RWPE2 (cell line): ENCODE data around the gene MRFAP1L1.
A peak's percentile ranks its signal among the peaks of the same experiment; 100 is the strongest.

Source experiments
- ATAC-seq: fragments of 200-7000 bp; cut with Tn5 transposase; 3 replicates; pipeline ENCODE4 v1.9.1; 2021; ENCODE audit warnings: low read depth
- DNase-seq: peaks from one replicate; pipeline ENCODE4 v3.0.0-alpha.2; 2020; ENCODE audit warnings: low spot score
- H3K27ac ChIP-seq: fragments of 450-650 bp; 2 replicates; pipeline ENCODE4 v1.5.1; 2017; ENCODE audit warnings: mild to moderate bottlenecking; ENCODE audit not compliant: poor library complexity, severe bottlenecking
- H3K27me3 ChIP-seq: fragments of 250-450 bp; sonication (Bioruptor Pico); 2 replicates; pipeline ENCODE4 v1.5.1; 2021; ENCODE audit warnings: mild to moderate bottlenecking, moderate library complexity; ENCODE audit not compliant: insufficient read depth, poor library complexity, severe bottlenecking
- H3K36me3 ChIP-seq: fragments of 250-450 bp; sonication (Bioruptor Pico); 2 replicates; pipeline ENCODE4 v1.5.1; 2020; ENCODE audit warnings: low read depth, mild to moderate bottlenecking, moderate library complexity
- H3K4me1 ChIP-seq: fragments of 250-450 bp; sonication (Bioruptor Pico); 2 replicates; pipeline ENCODE4 v1.5.1; 2021; ENCODE audit warnings: mild to moderate bottlenecking, moderate library complexity; ENCODE audit not compliant: insufficient read depth, poor library complexity, severe bottlenecking
- H3K4me3 ChIP-seq: fragments of 250-450 bp; sonication (Bioruptor Pico); 2 replicates; pipeline ENCODE4 v1.5.1; 2021; ENCODE audit warnings: mild to moderate bottlenecking, moderate library complexity; ENCODE audit not compliant: severe bottlenecking
- H3K9me3 ChIP-seq: fragments of 250-450 bp; sonication (Bioruptor Pico); 2 replicates; pipeline ENCODE4 v1.5.1; 2021; ENCODE audit warnings: mild to moderate bottlenecking, moderate library complexity; ENCODE audit not compliant: severe bottlenecking
- CTCF ChIP-seq: fragments of 450-650 bp; IDR thresholded peaks from one replicate; pipeline ENCODE4 v1.5.1; 2017; ENCODE audit warnings: mild to moderate bottlenecking, moderate library complexity; ENCODE audit not compliant: poor library complexity, severe bottlenecking

The MRFAP1L1 gene

GRCh38 chr4:6746721-6747293 is 37.1 kb upstream of the MRFAP1L1 start:
- Histone ChIP-seq H3K4me1 (peaks cover 10% of the 10 kb centered on the region), H3K9me3 (no peaks in the 10 kb centered on the region), H3K27ac (no peak overlapping the region), H3K27me3 (no peaks in the 10 kb centered on the region), H3K4me3 (no peak overlapping the region), H3K36me3 (no peaks in the 10 kb centered on the region)
- no peak for DNase-seq
- no peak for TF ChIP-seq CTCF
- ATAC-seq, result 0 out of 3 replicates have a peak, but pooled peaks have one; percentile 5

- H3K27me3 ChIP-seq, result no peaks in the 10 kb centered on the region
- no peaks in the 10 kb centered on the region for H3K36me3 ChIP-seq
- no peak for TF ChIP-seq CTCF
- peaks cover 5% of the 10 kb centered on the region for H3K4me1 ChIP-seq
- no peak overlapping the region for H3K27ac ChIP-seq
- ATAC-seq, result no peak
- no peak overlapping the region for H3K4me3 ChIP-seq
- H3K9me3 ChIP-seq, result no peaks in the 10 kb centered on the region
- no peak for DNase-seq
Observed at GRCh38 chr4:6742989-6743388, 33.3 kb upstream of the MRFAP1L1 start.

GRCh38 chr4:6742507-6742906 is 32.8 kb upstream of the MRFAP1L1 start:
- ATAC-seq, result no peak

GRCh38 chr4:6740347-6740746 is 30.7 kb upstream of the MRFAP1L1 start:
- Histone ChIP-seq H3K27me3 (no peaks in the 10 kb centered on the region), H3K4me3 (no peak overlapping the region), H3K27ac (no peak overlapping the region), H3K9me3 (no peaks in the 10 kb centered on the region), H3K36me3 (no peaks in the 10 kb centered on the region), H3K4me1 (no peaks in the 10 kb centered on the region)
- DNase-seq (no peak), ATAC-seq (no peak)
- no peak for TF ChIP-seq CTCF

More at GRCh38 chr4:6742507-6742906, 32.8 kb upstream of the MRFAP1L1 start:
- no peak for DNase-seq
- Histone ChIP-seq H3K27ac (no peak overlapping the region), H3K4me1 (peaks cover 5% of the 10 kb centered on the region), H3K9me3 (no peaks in the 10 kb centered on the region), H3K27me3 (no peaks in the 10 kb centered on the region), H3K4me3 (no peak overlapping the region), H3K36me3 (no peaks in the 10 kb centered on the region)
- TF ChIP-seq CTCF, result no peak

- no peaks in the 10 kb centered on the region for H3K9me3 ChIP-seq
- no peak overlapping the region for H3K27ac ChIP-seq
- no peak overlapping the region for H3K4me3 ChIP-seq
Observed at GRCh38 chr4:6739920-6740319, 30.3 kb upstream of the MRFAP1L1 start.

More at GRCh38 chr4:6739920-6740319, 30.3 kb upstream of the MRFAP1L1 start:
- Histone ChIP-seq H3K36me3 (no peaks in the 10 kb centered on the region), H3K27me3 (no peaks in the 10 kb centered on the region), H3K4me1 (no peaks in the 10 kb centered on the region)
- TF ChIP-seq CTCF, result no peak
- DNase-seq, result no peak
- no peak for ATAC-seq
